SKM-1 (cell line): Measurements from ENCODE around the gene NT5DC2.

ENCODE experiments used
- DNase-seq: peaks from one replicate; lab custom pipeline; 2025; ENCODE audit not compliant: unreplicated experiment; lab: John Stamatoyannopoulos, UW

The NT5DC2 gene

GRCh38 chr3:52490035-52490938 is 43.4 kb downstream of the NT5DC2 start:
- DNase-seq = no peak

- no peak for DNase-seq
Measured at GRCh38 chr3:52489453-52489852, 44.2 kb downstream of the NT5DC2 start.

GRCh38 chr3:52488746-52489145 is 44.9 kb downstream of the NT5DC2 start:
- no peak for DNase-seq

- no peak for DNase-seq
Measured at GRCh38 chr3:52487788-52488691, 45.6 kb downstream of the NT5DC2 start.

GRCh38 chr3:52487050-52487787 is 46.4 kb downstream of the NT5DC2 start:
- DNase-seq = no peak

GRCh38 chr3:52484680-52485461 is 48.8 kb downstream of the NT5DC2 start:
- no peak for DNase-seq

GRCh38 chr3:52483577-52484381 is 49.9 kb downstream of the NT5DC2 start:
- no peak for DNase-seq

GRCh38 chr3:52483081-52483480 is 50.6 kb downstream of the NT5DC2 start:
- no peak for DNase-seq

- no peak for DNase-seq
Measured at GRCh38 chr3:52481819-52482521, 51.7 kb downstream of the NT5DC2 start.

- DNase-seq = no peak
Measured at GRCh38 chr3:52480768-52481715, 52.6 kb downstream of the NT5DC2 start.

GRCh38 chr3:52479877-52480575 is 53.6 kb downstream of the NT5DC2 start:
- DNase-seq = no peak

- DNase-seq = no peak
Measured at GRCh38 chr3:52479037-52479876, 54.4 kb downstream of the NT5DC2 start.

GRCh38 chr3:52477796-52478095 is 55.9 kb downstream of the NT5DC2 start:
- DNase-seq = no peak

- DNase-seq = no peak
Measured at GRCh38 chr3:52477076-52477795, 56.4 kb downstream of the NT5DC2 start.
